NB4 (cell line): ENCODE results near the gene BAIAP2.
A peak's percentile ranks its signal among the peaks of the same experiment; 100 is the strongest.

Source experiments
- DNase-seq: peaks from one replicate; pipeline ENCODE4 v3.0.0; 2010; ENCODE audit warnings: low read depth
- H3K4me3 ChIP-seq: one replicate; pipeline ENCODE4 v1.5.1; 2011; ENCODE audit warnings: mild to moderate bottlenecking, low read depth, low read length, moderate library complexity
- MAX ChIP-seq: IDR thresholded peaks from 2 replicates; pipeline ENCODE4 v1.6.1; 2011; ENCODE audit warnings: low read depth, low read length
- MYC ChIP-seq: IDR thresholded peaks from 2 replicates; pipeline ENCODE4 v1.6.1; 2011; ENCODE audit warnings: low read depth, low read length
- POLR2A ChIP-seq: IDR thresholded peaks from 2 replicates; pipeline ENCODE4 v1.6.1; 2011; ENCODE audit warnings: mild to moderate bottlenecking; ENCODE audit not compliant: insufficient read length; ENCODE audit errors: extremely low read depth
- TF ChIP-seq, protein P1 (sequence below): IDR thresholded peaks from one replicate; pipeline ENCODE4 v1.5.1; 2012; ENCODE audit warnings: low read depth, low read length

The BAIAP2 gene

DNA sequence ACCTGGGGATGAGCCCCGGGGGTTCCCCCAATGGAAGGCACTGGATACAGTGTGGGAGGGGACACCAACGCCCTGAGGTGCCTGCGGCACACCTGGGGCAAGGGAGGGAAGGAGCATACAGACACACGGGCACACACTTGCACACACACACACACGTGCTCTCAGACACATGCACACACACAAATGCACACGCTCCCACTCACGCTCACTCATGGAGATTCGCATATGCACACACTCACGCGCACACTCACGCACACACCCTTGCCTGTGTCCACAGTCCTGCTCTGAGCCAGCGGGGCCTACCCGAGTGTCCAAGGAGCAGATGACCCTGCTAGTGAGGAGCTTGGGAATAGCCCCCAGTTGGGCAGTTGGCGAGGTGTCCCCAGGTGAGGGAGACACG lies 113.6 kb downstream of the BAIAP2 start:
- no peak overlapping the region for H3K4me3 ChIP-seq
- no peak for DNase-seq
- TF ChIP-seq MAX, result no peak
- TF ChIP-seq MYC, result no peak
- TF ChIP-seq, protein P1, sequence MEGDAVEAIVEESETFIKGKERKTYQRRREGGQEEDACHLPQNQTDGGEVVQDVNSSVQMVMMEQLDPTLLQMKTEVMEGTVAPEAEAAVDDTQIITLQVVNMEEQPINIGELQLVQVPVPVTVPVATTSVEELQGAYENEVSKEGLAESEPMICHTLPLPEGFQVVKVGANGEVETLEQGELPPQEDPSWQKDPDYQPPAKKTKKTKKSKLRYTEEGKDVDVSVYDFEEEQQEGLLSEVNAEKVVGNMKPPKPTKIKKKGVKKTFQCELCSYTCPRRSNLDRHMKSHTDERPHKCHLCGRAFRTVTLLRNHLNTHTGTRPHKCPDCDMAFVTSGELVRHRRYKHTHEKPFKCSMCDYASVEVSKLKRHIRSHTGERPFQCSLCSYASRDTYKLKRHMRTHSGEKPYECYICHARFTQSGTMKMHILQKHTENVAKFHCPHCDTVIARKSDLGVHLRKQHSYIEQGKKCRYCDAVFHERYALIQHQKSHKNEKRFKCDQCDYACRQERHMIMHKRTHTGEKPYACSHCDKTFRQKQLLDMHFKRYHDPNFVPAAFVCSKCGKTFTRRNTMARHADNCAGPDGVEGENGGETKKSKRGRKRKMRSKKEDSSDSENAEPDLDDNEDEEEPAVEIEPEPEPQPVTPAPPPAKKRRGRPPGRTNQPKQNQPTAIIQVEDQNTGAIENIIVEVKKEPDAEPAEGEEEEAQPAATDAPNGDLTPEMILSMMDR, result no peak
- TF ChIP-seq POLR2A, result no peak

GRCh38 chr17:81148986-81149533 lies 114.1 kb downstream of the BAIAP2 start:
- TF ChIP-seq MAX (no peak), MYC (peak; percentile 17; the same call in 1 of the 2 replicates), POLR2A (no peak)
- TF ChIP-seq, protein P1, result no peak
- no peak overlapping the region for H3K4me3 ChIP-seq
- DNase-seq, result peak; percentile 63

GRCh38 chr17:81150377-81151077 lies 115.6 kb downstream of the BAIAP2 start:
- no peak overlapping the region for H3K4me3 ChIP-seq

GRCh38 chr17:81151278-81151677 lies 116.3 kb downstream of the BAIAP2 start:
- no peak overlapping the region for H3K4me3 ChIP-seq
- no peak for DNase-seq
- TF ChIP-seq MAX (no peak), MYC (no peak), POLR2A (no peak)
- TF ChIP-seq, protein P1, result no peak

More at GRCh38 chr17:81150377-81151077, 115.6 kb downstream of the BAIAP2 start:
- TF ChIP-seq, protein P1, result no peak
- TF ChIP-seq MAX (peak; percentile 43; the same call in 1 of the 2 replicates), MYC (peak; percentile 60)
- peak; percentile 72 for DNase-seq

- no peak overlapping the region for H3K4me3 ChIP-seq
- TF ChIP-seq MYC (no peak), MAX (no peak), POLR2A (no peak)
- TF ChIP-seq, protein P1, result no peak
- DNase-seq, result peak; percentile 35
Measured at GRCh38 chr17:81152288-81152828, 117.4 kb downstream of the BAIAP2 start.
